Measurements from ENCODE around the gene SPATA24. TPM values are rescaled to one million over a fixed set of nuclear protein-coding genes. Genes with fewer than 3 reads are reported as not detected.

SPATA24 gene
- total RNA-seq, 1 experiment from 2014 or later, result 9.8 TPM

GRCh38 chr5:139415869-139416268 lies 12.0 kb upstream of the SPATA24 start:
- TF ChIP-seq CTCF (IDR thresholded peaks at IDR 0.05; ENCODE audit: unreplicated experiment), result no peak
- intact Hi-C loops (cut with micrococcal nuclease), result no loop called here
- H3K27me3 Mint-ChIP-seq (ENCODE audit: insufficient read depth, unreplicated experiment), result no peaks in the 10 kb centered on the region

GRCh38 chr5:139415221-139415861 lies 11.5 kb upstream of the SPATA24 start:
- CTCF ChIA-PET, result interaction anchor here (0.7 to 11.6 kb wide), 3 partner anchors 12 to 256 kb away, joined by 4 to 434 read pairs (median 4); partner anchors contain the start of gene SPATA24
- intact Hi-C loops (cut with micrococcal nuclease), result no loop called here
- peak; percentile 26 for DNase-seq (ENCODE audit: unreplicated experiment)

More at GRCh38 chr5:139415869-139416268, 12.0 kb upstream of the SPATA24 start:
- no TSS peak for BruUV-seq (replicated peaks)
- Mint-ChIP-seq H3K27ac (ENCODE audit: low read depth, unreplicated experiment) (no peak overlapping the region), H3K4me1 (ENCODE audit: insufficient read depth, unreplicated experiment) (no peaks in the 10 kb centered on the region), H3K36me3 (ENCODE audit: insufficient read depth, unreplicated experiment) (peaks cover 12% of the 10 kb centered on the region), H3K9me3 (ENCODE audit: unreplicated experiment) (no peaks in the 10 kb centered on the region), H3K4me3 (ENCODE audit: unreplicated experiment) (no peak overlapping the region)
- no peak for DNase-seq (ENCODE audit: unreplicated experiment)
- CTCF ChIA-PET, result interaction anchor here (1.0 to 11.6 kb wide), 2 partner anchors 12 to 98 kb away, joined by 4 to 434 read pairs; partner anchors contain the start of gene SPATA24
- POLR2A ChIA-PET, result interaction anchor here (0.7 to 3.4 kb wide), 6 partner anchors 9 to 446 kb away, joined by 3 to 16 read pairs (median 4); partner anchors contain the start of genes SPATA24 and UBE2D2

GRCh38 chr5:139414581-139415130 lies 10.8 kb upstream of the SPATA24 start:
- CTCF ChIA-PET, result interaction anchor here (0.6 to 11.5 kb wide), 3 partner anchors 7 to 257 kb away, joined by 3 to 111 read pairs (median 4); no protein-coding TSS in a partner anchor
- BruUV-seq (replicated peaks), result no TSS peak
- H3K4me1 Mint-ChIP-seq (ENCODE audit: insufficient read depth, unreplicated experiment), result no peaks in the 10 kb centered on the region

More at GRCh38 chr5:139415221-139415861, 11.5 kb upstream of the SPATA24 start:
- BruUV-seq (replicated peaks), result no TSS peak
- Mint-ChIP-seq H3K4me1 (ENCODE audit: insufficient read depth, unreplicated experiment) (no peaks in the 10 kb centered on the region), H3K27me3 (ENCODE audit: insufficient read depth, unreplicated experiment) (no peaks in the 10 kb centered on the region), H3K9me3 (ENCODE audit: unreplicated experiment) (no peaks in the 10 kb centered on the region), H3K27ac (ENCODE audit: low read depth, unreplicated experiment) (no peak overlapping the region), H3K36me3 (ENCODE audit: insufficient read depth, unreplicated experiment) (peaks cover 12% of the 10 kb centered on the region), H3K4me3 (ENCODE audit: unreplicated experiment) (no peak overlapping the region)
- POLR2A ChIA-PET, result interaction anchor here (0.7 to 3.4 kb wide), 5 partner anchors 9 to 445 kb away, joined by 3 to 16 read pairs (median 4); partner anchors contain the start of genes SPATA24 and UBE2D2
- no peak for TF ChIP-seq CTCF (IDR thresholded peaks at IDR 0.05; ENCODE audit: unreplicated experiment)

More at GRCh38 chr5:139414581-139415130, 10.8 kb upstream of the SPATA24 start:
- H3K27ac Mint-ChIP-seq (ENCODE audit: low read depth, unreplicated experiment), result no peak overlapping the region
- no peak overlapping the region for H3K4me3 Mint-ChIP-seq (ENCODE audit: unreplicated experiment)
- intact Hi-C loops (cut with micrococcal nuclease), result no loop called here
- POLR2A ChIA-PET, result interaction anchor here (0.6 to 3.4 kb wide), 2 partner anchors 11 to 295 kb away, joined by 3 to 16 read pairs; partner anchors contain the start of gene SPATA24
- no peaks in the 10 kb centered on the region for H3K27me3 Mint-ChIP-seq (ENCODE audit: insufficient read depth, unreplicated experiment)
- TF ChIP-seq CTCF (IDR thresholded peaks at IDR 0.05; ENCODE audit: unreplicated experiment), result no peak
- no peaks in the 10 kb centered on the region for H3K9me3 Mint-ChIP-seq (ENCODE audit: unreplicated experiment)
- DNase-seq (ENCODE audit: unreplicated experiment), result no peak
- H3K36me3 Mint-ChIP-seq (ENCODE audit: insufficient read depth, unreplicated experiment), result peaks cover 12% of the 10 kb centered on the region

All from MCF 10A (cell line).